ENCODE measurements around the gene LDLRAD3. TPM values are rescaled to one million over a fixed set of nuclear protein-coding genes. Genes with fewer than 3 reads are reported as not detected.
"Not testable (repeated sequence)": the region's sequence is repeated elsewhere in the genome, so short reads cannot be mapped to it uniquely, and the experiment has no call there.

Gene LDLRAD3
- total RNA-seq, 1 experiment from 2014 or later = 28.1 TPM

DNA sequence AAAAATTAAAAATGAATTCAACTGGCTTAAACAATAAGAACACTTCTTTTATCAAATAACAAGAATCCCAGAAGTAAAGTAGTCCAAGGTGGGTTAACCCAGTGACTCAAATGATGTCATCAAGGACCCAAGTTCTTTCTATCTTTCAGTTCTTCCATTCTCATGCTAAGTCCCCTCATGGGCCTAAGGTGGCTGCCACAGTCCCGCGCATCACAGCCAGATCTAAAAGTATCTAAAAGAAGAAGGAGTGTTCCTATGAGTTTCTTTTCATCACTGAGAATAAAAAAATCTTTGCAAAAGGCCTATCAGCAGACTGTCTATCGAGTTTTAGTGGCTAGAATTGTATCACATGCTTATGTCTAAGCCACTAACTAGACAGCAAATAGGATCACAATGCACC is 37.2 kb upstream of the LDLRAD3 start:
- in situ Hi-C loops (cut with HindIII; ENCODE audit: low pct_unique_long_range_greater_than_20kb, low sequenced_read_pairs) = no loop called here
- no TSS peak for BruUV-seq (replicated peaks)
- intact Hi-C loops (cut with micrococcal nuclease; ENCODE audit: unreplicated experiment) = no loop called here
- no peak for ATAC-seq
- H3K9me3 ChIP-seq (ENCODE audit: control insufficient read depth, insufficient read depth, low read depth, low read length) = peaks cover 13% of the 10 kb centered on the region; the same call in 1 of the 2 replicates
- no peak overlapping the region for H3K27ac ChIP-seq (ENCODE audit: low read length)
- CTCF ChIA-PET = interaction anchor here (0.8 kb wide), 1 partner anchor 352 kb away, joined by 3 read pairs; no protein-coding TSS in a partner anchor
- no peak overlapping the region for H3K4me3 ChIP-seq (ENCODE audit: low read depth in 2 of 2, low read length in 2 of 2)
- no peaks in the 10 kb centered on the region for H3K27me3 ChIP-seq (ENCODE audit: control insufficient read depth, insufficient read depth, low read length)
- POLR2A ChIA-PET = no interaction called here
- peaks cover 21% of the 10 kb centered on the region for H3K4me1 ChIP-seq (ENCODE audit: control insufficient read depth, insufficient read depth, low read length)
- TF ChIP-seq TCF7L2 (IDR thresholded peaks at IDR 0.05; ENCODE audit: low read depth, low read length) (no peak), SIN3A (IDR thresholded peaks at IDR 0.05; ENCODE audit: borderline replicate concordance, insufficient read depth, low read depth, low read length) (no peak), POLR2AphosphoS5 (IDR thresholded peaks at IDR 0.05; ENCODE audit: low read depth, low read length) (no peak)
- TF ChIP-seq, protein P1, sequence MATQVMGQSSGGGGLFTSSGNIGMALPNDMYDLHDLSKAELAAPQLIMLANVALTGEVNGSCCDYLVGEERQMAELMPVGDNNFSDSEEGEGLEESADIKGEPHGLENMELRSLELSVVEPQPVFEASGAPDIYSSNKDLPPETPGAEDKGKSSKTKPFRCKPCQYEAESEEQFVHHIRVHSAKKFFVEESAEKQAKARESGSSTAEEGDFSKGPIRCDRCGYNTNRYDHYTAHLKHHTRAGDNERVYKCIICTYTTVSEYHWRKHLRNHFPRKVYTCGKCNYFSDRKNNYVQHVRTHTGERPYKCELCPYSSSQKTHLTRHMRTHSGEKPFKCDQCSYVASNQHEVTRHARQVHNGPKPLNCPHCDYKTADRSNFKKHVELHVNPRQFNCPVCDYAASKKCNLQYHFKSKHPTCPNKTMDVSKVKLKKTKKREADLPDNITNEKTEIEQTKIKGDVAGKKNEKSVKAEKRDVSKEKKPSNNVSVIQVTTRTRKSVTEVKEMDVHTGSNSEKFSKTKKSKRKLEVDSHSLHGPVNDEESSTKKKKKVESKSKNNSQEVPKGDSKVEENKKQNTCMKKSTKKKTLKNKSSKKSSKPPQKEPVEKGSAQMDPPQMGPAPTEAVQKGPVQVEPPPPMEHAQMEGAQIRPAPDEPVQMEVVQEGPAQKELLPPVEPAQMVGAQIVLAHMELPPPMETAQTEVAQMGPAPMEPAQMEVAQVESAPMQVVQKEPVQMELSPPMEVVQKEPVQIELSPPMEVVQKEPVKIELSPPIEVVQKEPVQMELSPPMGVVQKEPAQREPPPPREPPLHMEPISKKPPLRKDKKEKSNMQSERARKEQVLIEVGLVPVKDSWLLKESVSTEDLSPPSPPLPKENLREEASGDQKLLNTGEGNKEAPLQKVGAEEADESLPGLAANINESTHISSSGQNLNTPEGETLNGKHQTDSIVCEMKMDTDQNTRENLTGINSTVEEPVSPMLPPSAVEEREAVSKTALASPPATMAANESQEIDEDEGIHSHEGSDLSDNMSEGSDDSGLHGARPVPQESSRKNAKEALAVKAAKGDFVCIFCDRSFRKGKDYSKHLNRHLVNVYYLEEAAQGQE (IDR thresholded peaks at IDR 0.05; ENCODE audit: insufficient read depth in 1 of 2, low read depth in 2 of 2, low read length in 1 of 2) = no peak
- TF ChIP-seq, protein P2, sequence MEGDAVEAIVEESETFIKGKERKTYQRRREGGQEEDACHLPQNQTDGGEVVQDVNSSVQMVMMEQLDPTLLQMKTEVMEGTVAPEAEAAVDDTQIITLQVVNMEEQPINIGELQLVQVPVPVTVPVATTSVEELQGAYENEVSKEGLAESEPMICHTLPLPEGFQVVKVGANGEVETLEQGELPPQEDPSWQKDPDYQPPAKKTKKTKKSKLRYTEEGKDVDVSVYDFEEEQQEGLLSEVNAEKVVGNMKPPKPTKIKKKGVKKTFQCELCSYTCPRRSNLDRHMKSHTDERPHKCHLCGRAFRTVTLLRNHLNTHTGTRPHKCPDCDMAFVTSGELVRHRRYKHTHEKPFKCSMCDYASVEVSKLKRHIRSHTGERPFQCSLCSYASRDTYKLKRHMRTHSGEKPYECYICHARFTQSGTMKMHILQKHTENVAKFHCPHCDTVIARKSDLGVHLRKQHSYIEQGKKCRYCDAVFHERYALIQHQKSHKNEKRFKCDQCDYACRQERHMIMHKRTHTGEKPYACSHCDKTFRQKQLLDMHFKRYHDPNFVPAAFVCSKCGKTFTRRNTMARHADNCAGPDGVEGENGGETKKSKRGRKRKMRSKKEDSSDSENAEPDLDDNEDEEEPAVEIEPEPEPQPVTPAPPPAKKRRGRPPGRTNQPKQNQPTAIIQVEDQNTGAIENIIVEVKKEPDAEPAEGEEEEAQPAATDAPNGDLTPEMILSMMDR (IDR thresholded peaks at IDR 0.05) = no peak
- H3K36me3 ChIP-seq (ENCODE audit: control insufficient read depth, insufficient read depth, low read length) = no peaks in the 10 kb centered on the region
- DNase-seq (ENCODE audit: low read depth, low spot score) = no peak

DNA sequence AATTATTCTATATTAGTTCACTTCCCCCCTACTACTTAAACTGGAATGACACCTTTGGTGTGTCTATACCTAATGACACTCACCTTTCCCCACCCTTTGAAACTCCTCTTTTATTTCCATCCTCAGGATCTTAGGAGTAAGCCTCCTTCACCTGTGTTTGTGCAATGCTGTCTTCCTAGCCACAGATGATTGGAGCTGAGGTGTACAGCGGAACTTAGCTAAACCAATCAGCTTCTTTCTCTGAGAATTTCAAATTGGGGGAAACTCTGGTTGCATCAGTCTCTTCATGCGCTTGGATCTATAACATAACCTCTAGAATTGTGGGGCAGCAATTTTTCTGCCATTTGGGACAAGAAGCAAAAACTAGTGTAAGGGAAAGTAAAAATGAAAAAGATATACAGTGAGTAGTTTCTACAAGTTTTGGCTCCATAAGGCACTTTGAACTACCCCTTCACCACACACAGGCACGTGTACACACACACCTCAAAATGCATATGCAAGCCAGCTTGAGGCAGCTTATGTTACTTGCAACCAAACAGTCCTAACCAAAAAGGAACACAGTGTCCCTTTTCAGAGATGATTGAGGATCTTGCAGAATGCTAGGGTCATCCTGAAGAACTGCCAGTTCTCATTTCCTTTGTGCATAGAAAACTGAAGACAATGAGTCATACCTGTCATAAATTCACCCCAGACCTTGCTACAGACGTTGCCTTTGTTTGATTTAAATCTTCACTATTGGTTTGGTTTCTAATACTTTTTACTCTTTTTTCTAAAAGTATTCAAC is 36.0 kb upstream of the LDLRAD3 start:
- peak; percentile 33 for DNase-seq (ENCODE audit: low read depth, low spot score)

DNA sequence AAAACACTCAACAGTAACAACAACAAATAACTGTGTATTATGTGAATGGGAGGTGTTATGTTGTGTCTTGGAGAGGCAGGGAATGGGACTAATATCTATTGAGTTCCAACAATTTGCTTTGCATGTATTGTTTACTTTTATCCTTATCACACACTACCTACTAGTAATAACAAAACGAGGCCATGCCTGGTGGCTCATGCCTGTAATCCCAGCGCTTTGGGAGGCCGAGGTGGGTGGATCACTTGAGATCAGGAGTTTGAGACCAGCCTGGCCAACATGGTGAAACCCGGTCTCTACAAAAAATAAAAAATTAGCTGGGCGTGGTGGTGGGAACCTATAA is 35.5 kb upstream of the LDLRAD3 start:
- H3K9me3 ChIP-seq (ENCODE audit: control insufficient read depth, insufficient read depth, low read depth, low read length); in situ Hi-C loops (cut with HindIII; ENCODE audit: low pct_unique_long_range_greater_than_20kb, low sequenced_read_pairs); DNase-seq (ENCODE audit: low read depth, low spot score); H3K36me3 ChIP-seq (ENCODE audit: control insufficient read depth, insufficient read depth, low read length); intact Hi-C loops (cut with micrococcal nuclease; ENCODE audit: unreplicated experiment); BruUV-seq (replicated peaks); H3K27me3 ChIP-seq (ENCODE audit: control insufficient read depth, insufficient read depth, low read length); POLR2A ChIA-PET; H3K4me3 ChIP-seq (ENCODE audit: low read depth in 2 of 2, low read length in 2 of 2): not testable (repeated sequence)
- H3K4me1 ChIP-seq (ENCODE audit: control insufficient read depth, insufficient read depth, low read length) = peaks cover 21% of the 10 kb centered on the region
- CTCF ChIA-PET = interaction anchor here (0.7 kb wide), 1 partner anchor 502 kb away, joined by 4 read pairs; no protein-coding TSS in a partner anchor
- ATAC-seq = peak; percentile 84
- peak overlapping the region; percentile 55 for H3K27ac ChIP-seq (ENCODE audit: low read length)

More for the DNA sequence above, 36.0 kb upstream of the LDLRAD3 start:
- peak overlapping the region; percentile 49 for H3K27ac ChIP-seq (ENCODE audit: low read length)
- peaks cover 3% of the 10 kb centered on the region; the same call in 1 of the 2 replicates for H3K9me3 ChIP-seq (ENCODE audit: control insufficient read depth, insufficient read depth, low read depth, low read length)
- peaks cover 21% of the 10 kb centered on the region for H3K4me1 ChIP-seq (ENCODE audit: control insufficient read depth, insufficient read depth, low read length)
- no TSS peak for BruUV-seq (replicated peaks)
- in situ Hi-C loops (cut with HindIII; ENCODE audit: low pct_unique_long_range_greater_than_20kb, low sequenced_read_pairs) = no loop called here
- ATAC-seq = peak; percentile 92
- intact Hi-C loops (cut with micrococcal nuclease; ENCODE audit: unreplicated experiment) = no loop called here
- POLR2A ChIA-PET = no interaction called here
- TF ChIP-seq, protein P1 (IDR thresholded peaks at IDR 0.05; ENCODE audit: insufficient read depth in 1 of 2, low read depth in 2 of 2, low read length in 1 of 2) = no peak
- TF ChIP-seq, protein P2 (IDR thresholded peaks at IDR 0.05) = no peak
- no peak for TF ChIP-seq TCF7L2 (IDR thresholded peaks at IDR 0.05; ENCODE audit: low read depth, low read length)
- no peaks in the 10 kb centered on the region for H3K27me3 ChIP-seq (ENCODE audit: control insufficient read depth, insufficient read depth, low read length)
- no peaks in the 10 kb centered on the region for H3K36me3 ChIP-seq (ENCODE audit: control insufficient read depth, insufficient read depth, low read length)
- CTCF ChIA-PET = interaction anchor here (0.7 to 0.8 kb wide), 2 partner anchors 86 to 351 kb away, joined by 3 read pairs; no protein-coding TSS in a partner anchor
- H3K4me3 ChIP-seq (ENCODE audit: low read depth in 2 of 2, low read length in 2 of 2) = no peak overlapping the region

Data from Panc1 (cell line).